ENCODE data around the gene LIPN. TPM values are rescaled to one million over a fixed set of nuclear protein-coding genes. Genes with fewer than 3 reads are reported as not detected.

The LIPN gene
- total and polyA plus RNA-seq, 2 of the 8 experiments (the other 6 are each of a cell fraction or from before 2014, with no cell fraction given): not detected

- TF ChIP-seq SIN3A (conservative IDR thresholded peaks at IDR 0.05 in 1 of 2, IDR thresholded peaks at IDR 0.05 in 1 of 2; ENCODE audit: low read depth in 1 of 2, low read length in 2 of 2): no peak
- TF ChIP-seq CHD7 (IDR thresholded peaks at IDR 0.05; ENCODE audit: insufficient replicate concordance, low read length): no peak
- TF ChIP-seq BACH1 (IDR thresholded peaks at IDR 0.05; ENCODE audit: low read length): no peak
- TF ChIP-seq ATF3 (IDR thresholded peaks at IDR 0.05; ENCODE audit: insufficient read depth, low read depth, low read length): no peak
- TF ChIP-seq POLR2A (IDR thresholded peaks at IDR 0.05; ENCODE audit: control extremely low read depth in 1 of 2, low read depth in 2 of 2, low read length in 2 of 2): no peak
- TF ChIP-seq RBBP5 (IDR thresholded peaks at IDR 0.05; ENCODE audit: borderline replicate concordance, low read depth, low read length): no peak
Observed at GRCh38 chr10:88783724-88784123, 23.9 kb downstream of the LIPN start (continued).
